Daoy (cell line): Measurements from ENCODE around the gene GDPD5. TPM values are rescaled to one million over a fixed set of nuclear protein-coding genes. Genes with fewer than 3 reads are reported as not detected.
A peak's percentile ranks its signal among the peaks of the same experiment; 100 is the strongest.

Source experiments
- DNase-seq: peaks from one replicate; pipeline ENCODE4 v3.0.0-alpha.2; 2015; ENCODE audit warnings: low read depth
- total RNA-seq: library from RNA; depleted of rRNA; stranded (reverse); fragments of >200 nt; shearing (Covaris generic); gene quantifications from 2 replicates; pipeline ENCODE4 v1.2.3, GENCODE V29; 2014

The GDPD5 gene
- total RNA-seq, 1 experiment from 2014 or later: 2.6 TPM

- DNase-seq: no peak
These were observed 76.5 kb downstream of the GDPD5 start for GRCh38 chr11:75449271-75449670.

DNA sequence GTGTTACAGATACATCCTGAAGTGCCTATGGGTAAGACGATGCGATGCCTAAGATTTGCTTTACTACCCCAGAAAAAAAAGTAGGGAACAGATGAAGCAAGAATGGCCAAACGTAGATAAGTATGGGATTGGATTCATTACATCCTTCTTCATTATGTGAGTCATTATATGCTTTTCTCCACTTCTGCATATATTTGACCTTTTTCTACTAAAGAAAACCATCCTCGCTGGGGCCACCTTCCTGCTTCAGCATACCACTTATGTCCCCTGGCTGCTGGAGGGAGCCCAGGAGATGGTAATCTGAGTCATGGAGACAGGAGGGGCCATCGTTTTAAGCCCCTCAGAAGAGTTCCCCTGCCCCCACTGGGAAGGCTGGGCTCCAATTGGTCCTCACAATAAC lies 78.3 kb downstream of the GDPD5 start:
- DNase-seq: no peak

GRCh38 chr11:75445315-75445953 lies 80.3 kb downstream of the GDPD5 start:
- peak; percentile 67 for DNase-seq

GRCh38 chr11:75443043-75443442 lies 82.7 kb downstream of the GDPD5 start:
- no peak for DNase-seq

- no peak for DNase-seq
These were observed 83.4 kb downstream of the GDPD5 start for GRCh38 chr11:75442161-75442885.

- no peak for DNase-seq
These were observed 84.0 kb downstream of the GDPD5 start for GRCh38 chr11:75441804-75442132.

GRCh38 chr11:75440960-75441803 lies 84.6 kb downstream of the GDPD5 start:
- DNase-seq: no peak

GRCh38 chr11:75439495-75440120 lies 86.1 kb downstream of the GDPD5 start:
- no peak for DNase-seq

GRCh38 chr11:75439026-75439425 lies 86.7 kb downstream of the GDPD5 start:
- DNase-seq: no peak

- no peak for DNase-seq
These were observed 87.6 kb downstream of the GDPD5 start for GRCh38 chr11:75437966-75438659.

DNA sequence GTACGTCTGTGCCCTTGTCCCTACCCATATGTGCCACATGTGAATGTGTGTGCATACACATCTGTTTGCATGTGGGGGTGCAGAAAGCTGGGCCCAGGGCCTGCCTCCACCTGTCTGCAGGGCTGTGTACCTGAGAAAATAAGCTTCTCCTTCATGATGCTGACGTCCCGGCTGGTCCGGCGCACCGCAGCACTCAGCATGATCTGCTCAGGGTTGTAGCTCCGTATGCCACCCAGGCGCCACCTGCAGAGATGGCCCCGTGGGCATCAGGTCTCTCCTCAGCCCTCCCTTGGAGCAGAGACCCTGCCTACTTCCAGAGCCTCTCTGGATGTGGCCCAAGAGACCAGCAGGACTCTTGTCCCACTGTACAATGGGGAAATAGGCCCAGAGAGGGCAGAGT lies 88.9 kb downstream of the GDPD5 start:
- DNase-seq: no peak

DNA sequence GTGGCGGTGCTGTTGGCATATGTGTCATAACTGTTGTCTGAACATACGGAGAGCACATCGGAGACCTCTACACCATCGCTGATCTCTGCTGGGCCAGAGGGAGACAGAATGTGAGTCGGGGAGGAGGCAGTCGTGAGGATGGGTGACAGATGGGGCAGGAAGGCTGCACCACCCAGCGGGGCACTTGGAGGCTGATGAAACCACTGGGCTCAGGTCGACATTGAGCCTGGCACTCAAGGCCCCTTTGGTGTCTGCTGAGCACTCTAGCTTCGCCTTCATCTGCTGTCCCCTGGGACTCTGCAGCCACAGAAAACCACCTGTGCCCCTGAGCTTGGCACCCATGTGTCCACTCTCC lies 90.2 kb downstream of the GDPD5 start:
- no peak for DNase-seq

- DNase-seq: no peak
These were observed 90.7 kb downstream of the GDPD5 start for GRCh38 chr11:75434886-75435570.

GRCh38 chr11:75434051-75434450 lies 91.7 kb downstream of the GDPD5 start:
- DNase-seq: no peak

DNA sequence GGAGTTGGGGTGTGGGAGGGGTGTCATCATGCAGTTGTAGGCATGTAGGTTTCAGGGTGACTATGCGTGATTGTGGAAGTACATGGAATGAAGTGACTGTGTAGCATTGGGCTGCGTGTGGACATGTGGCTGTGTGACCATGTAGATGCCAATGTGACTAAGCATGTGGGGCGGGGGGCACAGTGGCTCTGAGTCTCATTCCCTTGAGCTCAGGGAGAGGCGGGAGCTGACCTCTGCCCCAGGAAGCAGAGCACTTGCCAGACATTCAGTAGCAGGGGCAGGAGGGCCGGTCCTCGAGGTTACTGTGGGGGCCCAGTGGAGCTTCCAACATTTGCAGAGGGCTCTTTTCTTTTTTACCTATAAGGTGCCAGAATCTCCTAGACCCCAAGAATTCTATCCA lies 92.3 kb downstream of the GDPD5 start:
- no peak for DNase-seq

- DNase-seq: no peak
These were observed 92.8 kb downstream of the GDPD5 start, which contains the start of gene KLHL35 for GRCh38 chr11:75432911-75433321. TSS of gene KLHL35 (minus strand) at chr11:75433203. CDS start at chr11:75430629, 2,574 bp downstream.

GRCh38 chr11:75431533-75432525 lies 93.9 kb downstream of the GDPD5 start:
- DNase-seq: peak; percentile 27

DNA sequence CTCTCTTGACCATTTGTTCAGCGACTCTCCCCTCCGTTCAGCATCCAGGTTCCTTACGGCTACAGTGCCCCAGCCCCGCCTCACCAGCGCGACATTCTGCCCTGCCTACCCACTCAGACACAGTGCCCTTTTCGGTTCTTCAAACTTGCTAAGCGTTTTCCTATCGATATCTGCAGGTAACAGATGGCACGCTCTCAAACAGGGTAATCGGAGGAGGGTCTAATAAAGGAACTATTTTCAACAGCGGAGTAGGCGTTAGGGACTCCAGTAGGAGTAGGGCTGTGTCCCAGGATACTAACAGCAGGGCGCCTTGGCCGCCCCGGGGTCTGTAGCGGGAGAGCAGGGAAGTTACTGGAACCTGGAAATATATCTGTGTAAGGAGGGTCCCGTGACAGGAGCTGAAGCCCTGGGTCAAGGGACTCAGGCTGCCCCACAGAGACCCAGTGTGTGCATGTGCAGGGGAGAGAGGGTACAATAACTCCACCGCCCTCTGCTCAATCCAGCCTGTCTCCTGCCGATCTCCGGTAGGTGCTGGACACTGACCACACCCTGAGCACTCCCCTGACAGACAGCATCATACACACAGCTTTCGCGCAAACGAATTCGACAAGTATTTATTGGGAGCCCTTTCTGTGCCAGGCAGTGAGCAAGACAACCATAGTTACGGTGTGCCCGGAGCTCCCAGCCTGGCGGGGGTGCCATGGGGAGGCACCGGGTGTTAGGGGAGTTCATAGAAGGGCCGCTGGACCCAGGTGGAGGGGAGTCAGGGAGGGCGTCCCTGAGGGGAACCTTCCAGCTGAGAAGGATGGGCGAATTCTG lies 94.8 kb downstream of the GDPD5 start:
- no peak for DNase-seq
